Esophagus squamous epithelium (tissue), 5 donors: ENCODE measurements around the gene ARL2. TPM values are rescaled to one million over a fixed set of nuclear protein-coding genes. Genes with fewer than 3 reads are reported as not detected.

Experiments used
- DNase-seq: peaks from one replicate; lab custom pipeline; 2025; lab: John Stamatoyannopoulos, UW
- H3K27ac ChIP-seq, 4 donors: fragments of 200-600 bp; sonication (generic); one replicate each; pipeline ENCODE4 v1.5.1; 2016 to 2019; ENCODE audit warnings: mild to moderate bottlenecking in 1 of 4
- H3K27me3 ChIP-seq, 4 donors: fragments of 200-600 bp; sonication (generic); 1 replicate in 3 of 4; 2 replicates in 1 of 4; pipeline versions ENCODE4 v1.5.1 to v1.6.0; 2017 to 2021; ENCODE audit warnings: antibody characterized with exemption in 1 of 4
- H3K36me3 ChIP-seq, 3 donors: fragments of 200-600 bp; sonication (generic); one replicate each; pipeline ENCODE4 v1.5.1; 2016 to 2019
- H3K4me1 ChIP-seq, 3 donors: fragments of 200-600 bp; sonication (generic); one replicate each; pipeline ENCODE4 v1.5.1; 2017 to 2019
- H3K4me3 ChIP-seq, 4 donors: fragments of 200-600 bp; sonication (generic); 1 replicate in 3 of 4; 2 replicates in 1 of 4; pipeline ENCODE4 v1.5.1; 2016 to 2019; ENCODE audit warnings: mild to moderate bottlenecking in 2 of 4, moderate library complexity in 1 of 4
- H3K9me3 ChIP-seq, 3 donors: fragments of 200-600 bp; sonication (generic); one replicate each; pipeline ENCODE4 v1.5.1; 2016 to 2019
- CTCF ChIP-seq, 6 experiments: fragments of 450-650 bp in 4 of 6; fragments of 200-600 bp in 2 of 6; sonication (generic) in 2 of 6; IDR thresholded peaks; one replicate each; pipeline ENCODE4 v1.5.1; 2016 to 2019; ENCODE audit warnings: antibody characterized with exemption in 6 of 6, mild to moderate bottlenecking in 4 of 6, moderate library complexity in 4 of 6
- POLR2A ChIP-seq, 4 donors: fragments of 450-650 bp; IDR thresholded peaks; one replicate each; pipeline ENCODE4 v1.6.1; 2017; ENCODE audit warnings: antibody characterized with exemption in 4 of 4, mild to moderate bottlenecking in 4 of 4, moderate library complexity in 3 of 4
- WGBS, 2 donors: methylation state at CpG; one replicate each; pipeline ENCODE4 v1.1.5; 2018; 5-methylcytosine and 5-hydroxymethylcytosine counted together
- intact Hi-C: fragments of 100-400 bp; cut with DNase I; formaldehyde crosslinking; loops from one replicate; pipeline ENCODE4 v1.15.0; 2022
- total RNA-seq, 4 donors: library from RNA; depleted of rRNA; stranded (reverse); fragments of >200 nt; gene quantifications; one replicate each; pipeline ENCODE4 v1.1.0, GENCODE V29; 2016
- donor health status: DM: yes; HTN: yes; CAD: no.

ARL2 gene
- total RNA-seq, result 10 to 100 TPM; 42.5 to 82.1 (median 65.0) TPM

GRCh38 chr11:65013888-65014725 is at the start of gene ARL2:
Gene ARL2, plus strand, starts transcription at chr11:65014160. Its CDS starts 48 bp downstream, at chr11:65014208.
- TF ChIP-seq CTCF (IDR thresholded peaks at IDR 0.05) (peak; percentile 72 to 97 (median 93)), POLR2A (IDR thresholded peaks at IDR 0.05) (peak in 2 of 4 donors; percentile 25 to 26)
- Histone ChIP-seq H3K9me3 (no peaks in the 10 kb centered on the region), H3K27ac (peak within 1 kb of the TSS; percentile 98 to 100 (median 99)), H3K4me3 (peak within 1 kb of the TSS; percentile 73 to 99 (median 96)), H3K36me3 (peaks cover 0 to 17% (median 9%) of the 10 kb centered on the region in 3 donors), H3K27me3 (no peaks in the 10 kb centered on the region), H3K4me1 (peaks cover 17 to 38% (median 19%) of the 10 kb centered on the region in 3 donors)
- peak; percentile 41 for DNase-seq
- 0 to 1% methylated on average over 2 to 19 of the region's 96 CpGs for WGBS, 2 donors
- intact Hi-C loops, result loop anchor here (5.0 kb wide), 1 partner anchor 162 kb away; no protein-coding TSS in a partner anchor

- no peak overlapping the region for H3K4me3 ChIP-seq
- H3K4me1 ChIP-seq, result peaks cover 0 to 32% (median 5%) of the 10 kb centered on the region in 3 donors
- H3K9me3 ChIP-seq, result no peaks in the 10 kb centered on the region
- intact Hi-C loops, result no loop called here
- TF ChIP-seq POLR2A (IDR thresholded peaks at IDR 0.05) (no peak), CTCF (IDR thresholded peaks at IDR 0.05) (no peak)
- no peak overlapping the region for H3K27ac ChIP-seq
- DNase-seq, result no peak
- H3K36me3 ChIP-seq, result no peaks in the 10 kb centered on the region
- H3K27me3 ChIP-seq, result peaks cover 0 to 8% (median 0%) of the 10 kb centered on the region in 4 donors
- WGBS, 2 donors, result 62 to 81% methylated on average over 3 of the region's 3 CpGs
These were observed 46.6 kb upstream of the ARL2 start for GRCh38 chr11:64967375-64967774.

- 23 to 37% methylated on average over 5 of the region's 5 CpGs for whole genome bisulfite sequencing, 2 donors
- DNase-seq, result no peak
- peaks cover 0 to 10% (median 0%) of the 10 kb centered on the region in 4 donors for H3K27me3 ChIP-seq
- H3K4me1 ChIP-seq, result peaks cover 0 to 33% (median 5%) of the 10 kb centered on the region in 3 donors
- no peaks in the 10 kb centered on the region for H3K9me3 ChIP-seq
- peak overlapping the region in 3 of 4 donors; percentile 65 to 81 (median 72) for H3K27ac ChIP-seq
- H3K36me3 ChIP-seq, result no peaks in the 10 kb centered on the region
- no peak for TF ChIP-seq CTCF (IDR thresholded peaks at IDR 0.05)
- intact Hi-C loops, result no loop called here
- H3K4me3 ChIP-seq, result no peak overlapping the region
These were observed 44.8 kb upstream of the ARL2 start for GRCh38 chr11:64969209-64969608.

GRCh38 chr11:64970731-64971151 is 43.2 kb upstream of the ARL2 start:
- Histone ChIP-seq H3K4me3 (no peak overlapping the region), H3K36me3 (no peaks in the 10 kb centered on the region), H3K27me3 (peaks cover 0 to 10% (median 0%) of the 10 kb centered on the region in 4 donors), H3K9me3 (no peaks in the 10 kb centered on the region), H3K27ac (peak overlapping the region; percentile 65 to 81 (median 72)), H3K4me1 (peaks cover 0 to 33% (median 5%) of the 10 kb centered on the region in 3 donors)
- TF ChIP-seq CTCF (IDR thresholded peaks at IDR 0.05) (peak in 1 of 6 experiments; percentile 6), POLR2A (IDR thresholded peaks at IDR 0.05) (no peak)
- WGBS, 2 donors, result 19 to 51% methylated on average over 6 to 8 of the region's 8 CpGs
- intact Hi-C loops, result no loop called here
- no peak for DNase-seq
